ENCODE data around the gene PLA1A.

DNA sequence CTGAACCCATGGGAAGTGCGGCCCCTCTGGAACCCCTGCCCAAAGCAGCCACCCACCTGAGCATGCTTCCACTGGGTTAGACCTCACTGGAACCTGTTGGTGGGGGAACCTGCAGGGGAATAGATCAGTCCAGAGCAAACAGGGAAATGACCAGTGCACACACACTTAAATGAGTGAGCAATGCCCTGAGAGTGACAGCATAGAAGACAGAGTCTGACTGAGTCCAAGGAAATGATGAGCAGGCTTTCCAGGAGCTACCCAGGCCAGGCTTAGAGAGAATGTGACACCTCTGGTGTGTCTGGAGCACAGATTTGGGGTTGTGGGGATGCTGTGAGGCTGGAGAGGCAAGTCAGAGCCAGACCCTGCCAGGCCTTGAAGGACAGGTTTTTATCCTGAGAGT, 28.5 kb downstream of the PLA1A start:
- TF ChIP-seq, protein P1, sequence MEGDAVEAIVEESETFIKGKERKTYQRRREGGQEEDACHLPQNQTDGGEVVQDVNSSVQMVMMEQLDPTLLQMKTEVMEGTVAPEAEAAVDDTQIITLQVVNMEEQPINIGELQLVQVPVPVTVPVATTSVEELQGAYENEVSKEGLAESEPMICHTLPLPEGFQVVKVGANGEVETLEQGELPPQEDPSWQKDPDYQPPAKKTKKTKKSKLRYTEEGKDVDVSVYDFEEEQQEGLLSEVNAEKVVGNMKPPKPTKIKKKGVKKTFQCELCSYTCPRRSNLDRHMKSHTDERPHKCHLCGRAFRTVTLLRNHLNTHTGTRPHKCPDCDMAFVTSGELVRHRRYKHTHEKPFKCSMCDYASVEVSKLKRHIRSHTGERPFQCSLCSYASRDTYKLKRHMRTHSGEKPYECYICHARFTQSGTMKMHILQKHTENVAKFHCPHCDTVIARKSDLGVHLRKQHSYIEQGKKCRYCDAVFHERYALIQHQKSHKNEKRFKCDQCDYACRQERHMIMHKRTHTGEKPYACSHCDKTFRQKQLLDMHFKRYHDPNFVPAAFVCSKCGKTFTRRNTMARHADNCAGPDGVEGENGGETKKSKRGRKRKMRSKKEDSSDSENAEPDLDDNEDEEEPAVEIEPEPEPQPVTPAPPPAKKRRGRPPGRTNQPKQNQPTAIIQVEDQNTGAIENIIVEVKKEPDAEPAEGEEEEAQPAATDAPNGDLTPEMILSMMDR (tag by site-specific recombination; IDR thresholded peaks at IDR 0.05) = no peak
- no peak for TF ChIP-seq ZNF391 (tag by site-specific recombination; IDR thresholded peaks at IDR 0.05; ENCODE audit: borderline replicate concordance, low read depth)
- TF ChIP-seq ZNF629 (tag by site-specific recombination; IDR thresholded peaks at IDR 0.05) = no peak
- TF ChIP-seq ZNF274 (IDR thresholded peaks at IDR 0.05; ENCODE audit: low read length) = no peak
- TF ChIP-seq ZNF274 (tag by site-specific recombination; IDR thresholded peaks at IDR 0.05; ENCODE audit: borderline replicate concordance) = no peak
- TF ChIP-seq ZNF830 (tag by site-specific recombination; IDR thresholded peaks at IDR 0.05; ENCODE audit: low read depth) = no peak
- TF ChIP-seq, protein P2, sequence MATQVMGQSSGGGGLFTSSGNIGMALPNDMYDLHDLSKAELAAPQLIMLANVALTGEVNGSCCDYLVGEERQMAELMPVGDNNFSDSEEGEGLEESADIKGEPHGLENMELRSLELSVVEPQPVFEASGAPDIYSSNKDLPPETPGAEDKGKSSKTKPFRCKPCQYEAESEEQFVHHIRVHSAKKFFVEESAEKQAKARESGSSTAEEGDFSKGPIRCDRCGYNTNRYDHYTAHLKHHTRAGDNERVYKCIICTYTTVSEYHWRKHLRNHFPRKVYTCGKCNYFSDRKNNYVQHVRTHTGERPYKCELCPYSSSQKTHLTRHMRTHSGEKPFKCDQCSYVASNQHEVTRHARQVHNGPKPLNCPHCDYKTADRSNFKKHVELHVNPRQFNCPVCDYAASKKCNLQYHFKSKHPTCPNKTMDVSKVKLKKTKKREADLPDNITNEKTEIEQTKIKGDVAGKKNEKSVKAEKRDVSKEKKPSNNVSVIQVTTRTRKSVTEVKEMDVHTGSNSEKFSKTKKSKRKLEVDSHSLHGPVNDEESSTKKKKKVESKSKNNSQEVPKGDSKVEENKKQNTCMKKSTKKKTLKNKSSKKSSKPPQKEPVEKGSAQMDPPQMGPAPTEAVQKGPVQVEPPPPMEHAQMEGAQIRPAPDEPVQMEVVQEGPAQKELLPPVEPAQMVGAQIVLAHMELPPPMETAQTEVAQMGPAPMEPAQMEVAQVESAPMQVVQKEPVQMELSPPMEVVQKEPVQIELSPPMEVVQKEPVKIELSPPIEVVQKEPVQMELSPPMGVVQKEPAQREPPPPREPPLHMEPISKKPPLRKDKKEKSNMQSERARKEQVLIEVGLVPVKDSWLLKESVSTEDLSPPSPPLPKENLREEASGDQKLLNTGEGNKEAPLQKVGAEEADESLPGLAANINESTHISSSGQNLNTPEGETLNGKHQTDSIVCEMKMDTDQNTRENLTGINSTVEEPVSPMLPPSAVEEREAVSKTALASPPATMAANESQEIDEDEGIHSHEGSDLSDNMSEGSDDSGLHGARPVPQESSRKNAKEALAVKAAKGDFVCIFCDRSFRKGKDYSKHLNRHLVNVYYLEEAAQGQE (tag by site-specific recombination; IDR thresholded peaks at IDR 0.05) = no peak
- TF ChIP-seq KLF1 (tag by site-specific recombination; IDR thresholded peaks at IDR 0.05) = no peak
- TF ChIP-seq HOXC10 (CRISPR knock-in tag; IDR thresholded peaks at IDR 0.05) = no peak
- TF ChIP-seq ZFHX2 (tag by site-specific recombination; conservative IDR thresholded peaks at IDR 0.05) = no peak
- no peak for TF ChIP-seq ZBTB21 (tag by site-specific recombination; IDR thresholded peaks at IDR 0.05)
